GM12864 (cell line): ENCODE data around the gene FKTN.

Experiments
- DNase-seq: peaks from one replicate; pipeline ENCODE4 v3.0.0-alpha.2; 2011; ENCODE audit warnings: low read depth
- H3K4me3 ChIP-seq: 2 replicates; pipeline ENCODE4 v1.5.1; 2011; ENCODE audit warnings: mild to moderate bottlenecking, low read depth, low read length, control low read depth
- TF ChIP-seq, protein P1 (sequence below): IDR thresholded peaks from 2 replicates; pipeline ENCODE4 v1.5.1; 2011; ENCODE audit warnings: low read depth, mild to moderate bottlenecking, moderate library complexity, low read length, control low read depth, inconsistent platforms; ENCODE audit errors: missing control alignments

The FKTN gene

DNA sequence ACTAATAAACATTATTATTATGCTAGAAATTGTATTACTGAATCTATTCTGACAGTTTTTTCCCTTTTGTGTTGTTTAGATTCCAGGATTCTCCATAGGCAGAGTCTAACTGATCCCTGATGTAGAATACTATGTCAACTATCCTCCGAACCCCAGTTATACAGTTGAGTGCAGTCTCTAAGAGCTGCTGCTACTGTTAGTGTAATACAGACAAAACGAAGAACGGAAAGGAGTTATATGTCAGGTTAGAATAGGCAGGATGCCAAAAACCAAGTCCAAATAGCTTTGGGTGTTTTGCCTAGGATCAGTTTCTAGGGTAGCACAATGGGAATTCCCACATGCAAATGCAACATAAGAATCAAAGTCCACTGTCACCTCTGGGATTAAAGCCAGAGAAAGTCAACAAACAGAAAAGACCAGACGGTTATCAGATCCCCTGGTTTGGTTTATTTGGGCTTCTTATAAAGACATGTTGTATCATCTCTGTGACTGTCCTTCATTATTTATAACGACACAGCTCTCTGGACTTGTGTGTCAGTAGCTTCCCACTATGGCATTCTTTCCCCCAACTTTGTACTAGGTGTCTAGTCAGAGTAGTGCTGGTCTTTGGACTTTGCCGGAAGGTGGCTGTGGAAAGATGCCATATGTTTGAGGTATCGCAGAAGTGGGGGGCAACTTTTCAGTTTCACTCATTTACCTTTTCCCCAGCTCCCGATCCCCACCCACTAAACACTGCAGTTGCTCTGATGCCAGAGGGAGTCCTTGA is 121.5 kb downstream of the FKTN start:
- no peak overlapping the region for H3K4me3 ChIP-seq
- TF ChIP-seq, protein P1, sequence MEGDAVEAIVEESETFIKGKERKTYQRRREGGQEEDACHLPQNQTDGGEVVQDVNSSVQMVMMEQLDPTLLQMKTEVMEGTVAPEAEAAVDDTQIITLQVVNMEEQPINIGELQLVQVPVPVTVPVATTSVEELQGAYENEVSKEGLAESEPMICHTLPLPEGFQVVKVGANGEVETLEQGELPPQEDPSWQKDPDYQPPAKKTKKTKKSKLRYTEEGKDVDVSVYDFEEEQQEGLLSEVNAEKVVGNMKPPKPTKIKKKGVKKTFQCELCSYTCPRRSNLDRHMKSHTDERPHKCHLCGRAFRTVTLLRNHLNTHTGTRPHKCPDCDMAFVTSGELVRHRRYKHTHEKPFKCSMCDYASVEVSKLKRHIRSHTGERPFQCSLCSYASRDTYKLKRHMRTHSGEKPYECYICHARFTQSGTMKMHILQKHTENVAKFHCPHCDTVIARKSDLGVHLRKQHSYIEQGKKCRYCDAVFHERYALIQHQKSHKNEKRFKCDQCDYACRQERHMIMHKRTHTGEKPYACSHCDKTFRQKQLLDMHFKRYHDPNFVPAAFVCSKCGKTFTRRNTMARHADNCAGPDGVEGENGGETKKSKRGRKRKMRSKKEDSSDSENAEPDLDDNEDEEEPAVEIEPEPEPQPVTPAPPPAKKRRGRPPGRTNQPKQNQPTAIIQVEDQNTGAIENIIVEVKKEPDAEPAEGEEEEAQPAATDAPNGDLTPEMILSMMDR = no peak
- DNase-seq = no peak

DNA sequence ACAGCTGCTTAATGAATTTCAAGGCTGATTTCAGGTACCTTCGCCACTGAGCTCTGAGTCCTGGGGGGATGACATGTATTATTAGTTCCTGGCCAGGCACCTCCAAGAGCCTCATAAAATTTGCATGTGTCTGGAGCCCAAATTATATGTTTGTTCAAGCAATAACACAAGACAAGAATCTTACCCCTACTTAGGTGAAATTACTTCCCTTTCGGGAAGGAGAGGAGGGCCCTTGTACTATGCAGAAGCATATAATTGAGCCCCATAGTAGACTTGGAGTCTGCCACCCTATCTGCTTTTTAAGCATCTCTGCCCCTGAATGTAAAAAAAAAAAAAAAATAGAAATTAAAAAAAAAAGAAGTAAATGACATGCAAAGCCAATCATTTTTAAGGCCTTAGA is 123.4 kb downstream of the FKTN start:
- H3K4me3 ChIP-seq = no peak overlapping the region
- DNase-seq = no peak
- TF ChIP-seq, protein P1 = no peak

DNA sequence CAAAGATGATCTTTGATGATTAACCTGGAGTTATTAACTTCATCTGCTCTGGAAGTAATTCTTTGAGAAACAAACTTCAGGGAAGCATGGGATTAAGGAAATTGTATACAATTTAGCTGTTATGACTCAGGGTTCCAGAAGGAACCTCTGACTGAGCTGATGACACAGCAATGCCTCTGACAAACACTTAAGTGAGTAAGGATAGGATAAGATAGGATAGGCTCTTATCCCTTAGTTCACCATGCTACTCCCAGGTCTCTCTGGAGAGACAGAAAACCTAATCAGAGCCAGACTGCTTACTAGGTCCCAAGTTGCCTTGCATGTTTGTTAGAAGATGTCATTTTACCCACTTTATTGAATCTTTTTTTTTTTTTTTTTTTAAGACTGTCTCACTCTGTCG is 123.8 kb downstream of the FKTN start:
- TF ChIP-seq, protein P1 = no peak
- no peak for DNase-seq
- H3K4me3 ChIP-seq = no peak overlapping the region

DNA sequence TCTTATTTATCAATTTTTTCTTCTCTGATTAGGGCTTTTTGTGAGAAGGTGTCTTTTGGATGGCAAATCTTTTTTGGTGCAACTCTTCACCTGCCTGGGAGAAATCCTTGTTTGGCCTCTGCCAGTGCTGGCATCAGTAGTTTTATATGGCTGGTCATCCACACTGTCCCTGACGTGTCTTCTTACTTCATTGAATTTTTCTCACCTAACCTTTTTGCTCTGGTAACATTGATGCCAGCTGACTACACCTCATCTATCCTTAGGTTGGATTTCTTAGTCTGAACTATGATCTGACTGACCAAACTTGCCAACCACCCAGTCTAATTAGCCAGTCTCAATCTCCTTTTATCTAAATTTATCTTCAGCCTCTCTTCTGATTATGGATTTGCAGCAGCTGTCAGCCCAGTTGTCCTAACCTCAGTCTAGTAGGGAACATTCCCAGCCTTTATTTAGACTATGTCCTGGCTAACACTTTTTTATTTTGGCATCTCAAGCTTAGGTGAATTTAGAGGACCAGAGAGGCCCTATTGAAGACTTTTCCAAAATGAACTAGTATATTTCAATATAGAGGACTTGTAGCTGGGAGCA is 125.9 kb downstream of the FKTN start:
- TF ChIP-seq, protein P1 = no peak
- no peak overlapping the region for H3K4me3 ChIP-seq
- DNase-seq = no peak

DNA sequence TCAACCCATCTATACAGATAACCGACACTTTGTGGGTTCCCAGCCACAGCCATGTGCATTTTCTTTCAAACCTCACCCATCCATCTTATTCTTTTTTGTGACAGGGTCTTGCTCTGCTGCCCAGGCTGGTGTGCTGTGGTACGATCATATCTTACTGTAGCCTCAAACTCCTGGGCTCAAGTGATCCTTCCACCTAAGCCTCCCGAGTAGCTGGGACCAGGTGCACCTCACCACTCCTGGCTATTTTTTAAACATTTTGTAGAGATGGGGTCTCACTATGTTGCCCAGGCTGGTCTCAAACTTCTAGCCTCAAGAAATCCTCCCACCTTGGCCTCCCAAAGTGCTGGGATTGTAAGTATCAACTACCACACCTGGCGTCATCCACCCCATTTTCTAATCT is 129.0 kb downstream of the FKTN start:
- TF ChIP-seq, protein P1 = no peak
- no peak for DNase-seq
- H3K4me3 ChIP-seq = no peak overlapping the region
